Activated naive CD8-positive, alpha-beta T cell treated with anti-CD3 and anti-CD28 coated beads, Interleukin-2, amount 50 U/mL, for 16 hours (primary cell): ENCODE results near the gene ING5.

Source experiments
- DNase-seq: peaks from one replicate; pipeline ENCODE4 v3.0.0-alpha.2; 2020; ENCODE audit warnings: low read depth, low spot score

ING5 gene

DNA sequence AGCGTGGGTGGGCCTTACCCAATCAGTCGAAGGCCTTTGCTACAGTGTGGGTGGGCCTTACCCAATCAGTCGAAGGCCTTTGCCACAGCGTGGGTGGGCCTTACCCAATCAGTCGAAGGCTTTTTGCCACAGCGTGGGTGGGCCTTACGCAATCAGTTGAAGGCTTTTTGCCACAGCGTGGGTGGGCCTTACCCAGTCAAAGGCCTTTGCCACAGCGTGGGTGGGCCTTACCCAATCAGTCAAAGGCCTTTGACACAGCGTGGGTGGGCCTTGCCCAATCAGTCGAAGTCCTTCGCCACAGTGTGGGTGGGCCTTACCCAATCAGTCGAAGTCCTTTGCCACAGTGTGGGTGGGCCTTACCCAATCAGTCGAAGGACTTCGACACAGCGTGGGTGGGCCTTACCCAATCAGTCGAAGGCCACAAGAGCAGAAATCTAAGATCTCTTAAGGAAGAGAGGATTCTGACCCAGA lies 58.5 kb downstream of the ING5 start:
- DNase-seq = no peak

DNA sequence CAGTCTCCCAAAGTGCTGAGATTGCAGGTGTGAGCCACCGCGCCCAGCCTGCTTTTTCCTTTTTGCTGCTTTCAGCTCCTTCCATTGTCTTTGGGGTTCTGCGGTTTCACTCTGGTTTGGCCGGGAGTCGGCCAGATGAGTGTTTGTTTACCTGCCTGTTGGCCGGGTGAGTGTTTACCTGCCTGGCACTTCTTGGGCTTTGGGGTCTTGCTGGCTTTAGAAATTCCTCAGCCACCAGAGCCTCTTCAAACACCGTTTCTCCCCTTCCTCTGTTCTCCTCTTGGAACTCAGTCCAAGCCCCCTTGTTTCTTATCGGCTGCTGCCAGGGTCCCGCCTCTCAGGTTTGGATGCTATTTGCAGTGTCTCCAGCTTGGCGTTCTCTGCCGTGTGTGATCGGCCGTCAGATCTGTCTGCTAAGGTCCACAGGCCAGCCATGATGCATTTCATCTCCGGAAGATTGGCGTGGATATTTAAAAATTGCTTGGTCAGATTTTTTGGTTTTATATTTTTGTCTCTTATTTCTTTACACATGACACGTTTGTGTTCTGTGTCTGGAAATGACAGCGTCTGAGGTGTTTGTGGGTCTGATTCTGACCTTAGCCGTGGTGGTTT lies 60.6 kb downstream of the ING5 start:
- DNase-seq = no peak

DNA sequence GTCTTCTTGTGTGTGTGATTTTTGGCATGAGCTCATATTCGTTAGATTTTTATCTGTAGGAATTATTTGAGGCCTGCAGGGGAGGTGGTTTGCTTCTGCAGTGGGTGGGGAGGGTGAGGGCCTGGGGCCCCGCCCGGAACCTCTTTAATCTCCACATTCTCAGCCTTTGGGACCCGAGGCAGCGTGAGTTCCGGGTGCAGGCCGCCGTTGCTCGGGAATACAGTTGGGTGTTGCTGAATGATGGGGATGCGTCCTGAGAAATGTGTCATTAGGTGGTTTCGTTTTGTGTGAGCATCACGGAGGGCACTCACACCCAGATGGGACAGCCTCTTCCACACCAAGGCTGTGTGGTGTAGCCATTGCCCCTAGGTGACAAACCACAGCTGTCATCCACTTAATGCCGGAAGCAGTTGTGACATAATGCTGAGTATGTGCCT lies 61.1 kb downstream of the ING5 start:
- no peak for DNase-seq

DNA sequence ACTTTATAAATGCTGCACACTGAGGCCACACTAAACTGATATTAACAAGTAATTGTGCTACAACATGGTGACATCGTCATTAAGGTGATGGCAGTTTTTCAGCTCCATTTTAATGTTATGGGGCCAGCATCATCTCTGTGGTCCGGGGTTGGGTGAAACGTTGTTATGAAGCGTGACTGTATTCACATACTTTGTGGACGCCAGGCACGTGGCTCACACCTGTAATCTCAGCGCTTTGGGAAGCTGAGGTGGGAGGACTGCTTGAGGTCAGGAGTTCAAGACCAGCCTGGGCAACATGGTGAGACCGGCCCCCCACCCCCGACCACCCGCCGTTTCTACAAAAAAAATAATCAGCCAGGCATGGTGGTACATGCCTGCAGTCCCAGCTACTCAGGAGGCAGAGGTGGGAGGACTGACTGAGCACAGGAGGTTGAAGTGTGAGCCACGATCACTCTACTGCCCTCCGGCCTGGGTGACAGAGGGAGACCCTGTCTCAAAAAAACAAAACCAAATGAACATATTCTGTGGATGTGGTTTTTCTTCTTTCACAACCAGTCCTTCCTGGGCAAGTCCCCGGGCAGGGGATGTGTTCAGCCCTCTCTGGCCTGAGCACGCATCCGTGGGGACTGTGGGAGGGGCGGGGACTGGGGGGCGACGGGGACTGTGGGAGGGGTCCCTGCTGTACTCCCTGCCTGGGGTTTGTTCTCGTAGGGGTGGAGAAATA lies 61.9 kb downstream of the ING5 start:
- DNase-seq = no peak

DNA sequence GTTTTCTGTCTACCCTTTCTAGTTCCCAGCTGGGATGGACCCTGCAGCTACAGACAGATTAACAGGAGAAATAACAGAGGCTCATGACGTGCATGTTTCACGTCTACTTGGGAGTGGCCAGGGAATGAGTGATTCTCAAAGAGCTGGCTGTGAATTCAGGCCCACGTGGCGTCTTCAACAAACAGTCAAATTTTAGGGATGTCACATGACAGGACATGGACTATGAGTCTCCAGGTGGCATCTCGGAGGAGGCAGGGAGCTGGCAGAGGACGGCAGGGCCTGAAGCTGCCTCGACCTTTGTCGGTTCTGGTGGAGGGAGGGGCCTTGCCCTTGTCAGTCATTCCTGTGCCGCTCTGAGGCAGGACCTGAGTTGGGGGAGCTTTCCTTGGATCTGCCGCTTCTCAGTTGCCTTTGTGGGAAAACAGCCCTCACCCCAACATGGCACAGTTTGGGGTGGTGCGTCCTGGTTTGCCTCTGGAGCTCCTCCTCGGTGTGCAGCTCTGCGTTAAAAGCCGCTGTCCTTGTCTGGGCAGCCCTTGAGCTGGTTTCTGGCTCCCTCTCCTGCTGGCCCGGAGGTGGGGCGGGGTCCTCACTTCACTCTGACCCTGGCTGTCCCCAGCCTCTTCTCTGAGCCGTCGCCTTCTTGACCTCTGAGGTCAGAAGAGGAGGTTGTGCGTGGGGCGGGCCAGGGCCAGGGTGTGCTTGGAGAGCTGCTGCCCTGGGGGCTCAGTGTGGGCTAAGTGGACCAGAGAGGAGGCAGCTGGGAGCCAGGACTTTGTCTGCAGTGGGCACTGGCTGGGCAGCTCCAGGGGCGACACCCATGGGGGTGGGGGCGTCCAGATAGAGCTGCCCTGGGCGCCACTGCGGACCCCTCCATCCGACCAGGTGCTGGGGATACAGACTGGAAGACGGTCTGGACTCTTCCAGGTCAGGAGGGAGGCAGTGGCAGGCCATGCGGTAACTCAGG lies 62.7 kb downstream of the ING5 start:
- no peak for DNase-seq

DNA sequence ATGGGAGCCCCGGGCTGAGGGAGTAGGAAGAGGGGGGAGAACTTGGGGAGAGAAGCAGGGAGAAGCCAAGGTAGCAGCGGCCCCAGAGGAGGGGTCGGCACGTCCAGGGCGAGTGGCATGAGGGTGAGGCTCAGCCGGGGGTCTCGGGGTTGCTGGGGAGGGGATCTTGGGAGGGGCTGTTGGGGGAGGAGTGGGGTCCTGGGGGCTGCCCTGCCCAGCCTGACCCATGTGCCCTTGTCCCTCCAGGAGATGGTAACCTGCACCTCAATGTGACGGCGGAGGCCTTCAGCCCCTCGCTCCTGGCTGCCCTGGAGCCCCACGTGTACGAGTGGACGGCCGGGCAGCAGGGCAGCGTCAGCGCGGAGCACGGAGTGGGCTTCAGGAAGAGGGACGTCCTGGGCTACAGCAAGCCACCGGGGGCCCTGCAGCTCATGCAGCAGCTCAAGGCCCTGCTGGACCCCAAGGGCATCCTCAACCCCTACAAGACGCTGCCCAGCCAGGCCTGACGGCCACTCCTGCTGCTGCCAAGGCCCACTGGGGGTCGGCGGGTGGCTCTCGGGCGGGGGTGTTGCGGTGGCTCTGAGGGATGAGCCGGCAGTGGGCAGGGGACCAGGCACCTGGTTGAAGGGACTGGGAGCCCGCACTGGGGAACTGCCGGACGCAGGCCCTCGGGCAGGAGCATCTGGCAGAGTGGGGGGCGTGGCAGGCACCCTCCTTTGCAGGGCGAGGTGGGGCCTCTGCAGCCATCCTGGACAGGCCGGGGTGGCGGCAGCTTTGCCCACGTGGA lies 65.8 kb downstream of the ING5 start:
- no peak for DNase-seq

DNA sequence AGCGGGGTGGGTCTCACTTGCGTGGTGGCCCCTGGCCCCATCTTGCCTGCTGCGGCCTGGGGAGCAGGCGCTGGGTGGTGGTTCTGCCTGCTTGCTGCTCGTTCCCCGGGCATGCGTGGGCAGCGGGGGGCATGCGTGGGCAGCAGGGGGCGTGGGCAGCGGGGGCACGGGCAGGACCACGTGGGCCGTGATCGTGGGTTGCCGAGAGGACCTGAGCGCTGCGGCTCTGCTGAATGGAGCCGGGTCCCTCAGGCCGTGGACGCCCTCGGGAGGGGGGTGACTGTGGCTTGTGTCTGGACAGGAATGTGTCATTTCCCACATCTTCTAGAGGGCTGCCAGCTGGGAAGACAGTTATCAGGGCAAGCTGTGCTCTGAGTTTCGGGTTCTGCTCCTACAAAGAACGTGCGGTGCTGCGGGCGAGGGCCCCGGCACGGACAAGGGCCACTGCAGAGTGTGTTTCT lies 66.4 kb downstream of the ING5 start:
- DNase-seq = no peak

DNA sequence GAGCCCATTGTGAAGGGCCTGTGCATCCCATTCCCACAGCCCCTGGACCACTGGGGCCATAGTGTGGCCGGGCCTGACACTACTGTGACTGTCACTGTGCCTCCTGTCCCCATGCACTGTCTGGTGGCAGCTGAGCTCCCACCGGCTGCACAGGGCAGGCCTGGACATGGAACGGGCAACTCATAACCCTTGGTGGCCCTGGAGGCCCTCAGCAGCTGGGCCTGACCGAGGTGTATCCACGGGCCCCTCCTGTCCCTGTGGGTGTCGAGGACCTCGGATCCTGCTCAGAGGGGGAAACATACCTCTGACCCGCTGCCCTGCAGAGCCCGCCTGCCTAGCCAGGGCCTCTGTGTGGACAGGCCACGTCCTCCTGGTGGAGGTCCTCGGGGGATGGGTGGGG lies 67.0 kb downstream of the ING5 start:
- no peak for DNase-seq

DNA sequence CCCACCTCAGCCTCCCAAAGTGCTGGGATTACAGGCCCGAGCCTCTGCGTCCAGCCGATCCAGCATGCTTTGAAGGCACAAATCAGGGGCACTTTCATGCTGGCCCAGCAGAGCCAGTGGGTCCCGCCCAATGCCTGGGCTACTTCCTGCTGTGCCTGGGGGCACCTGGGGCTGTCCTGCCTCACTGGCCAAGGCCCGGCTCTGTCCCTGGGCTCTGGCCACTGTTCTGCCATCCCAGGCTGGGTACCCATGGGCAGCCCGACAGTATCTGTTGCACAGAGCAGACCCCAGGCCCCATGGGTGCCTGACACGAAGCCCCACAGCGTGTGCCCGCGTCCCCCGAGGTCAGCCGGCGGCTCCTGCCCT lies 68.0 kb downstream of the ING5 start:
- no peak for DNase-seq

DNA sequence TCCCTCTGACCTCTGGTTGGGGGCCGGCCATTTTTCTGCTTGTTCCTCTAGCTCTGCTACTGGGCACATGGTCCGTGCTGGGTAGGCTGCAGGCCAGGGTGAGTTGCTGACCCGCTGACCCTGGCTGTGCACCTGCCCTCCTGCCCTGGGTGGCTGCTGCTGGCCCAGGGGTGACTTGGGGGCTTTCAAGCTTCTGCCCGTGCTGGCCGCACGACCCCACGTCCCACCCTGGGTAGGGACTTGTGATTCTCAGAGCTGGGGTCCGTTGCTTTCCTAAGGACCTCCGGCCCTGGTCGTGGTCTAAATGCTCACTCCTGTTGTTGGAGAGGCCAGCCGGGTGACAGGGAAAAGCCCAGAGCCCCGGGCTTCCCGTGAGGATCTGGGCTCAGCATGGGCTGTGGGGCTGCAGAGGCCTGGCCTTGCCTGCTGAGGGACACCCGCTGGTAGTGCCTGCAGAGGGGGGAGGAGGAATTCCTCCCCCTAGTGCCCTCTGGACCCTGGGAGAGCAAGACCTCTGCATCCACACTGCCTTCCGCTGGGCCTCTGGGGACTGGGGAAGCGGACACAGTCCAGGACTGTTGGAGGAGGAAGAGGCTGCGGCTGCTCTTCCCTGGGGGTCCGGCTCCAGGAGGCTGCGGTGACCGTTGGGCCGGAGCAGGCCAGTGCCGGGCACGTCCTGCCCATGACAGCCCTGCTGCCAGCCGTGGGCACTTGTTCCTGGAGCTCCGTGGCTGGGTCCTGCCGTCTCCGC lies 68.5 kb downstream of the ING5 start:
- no peak for DNase-seq

DNA sequence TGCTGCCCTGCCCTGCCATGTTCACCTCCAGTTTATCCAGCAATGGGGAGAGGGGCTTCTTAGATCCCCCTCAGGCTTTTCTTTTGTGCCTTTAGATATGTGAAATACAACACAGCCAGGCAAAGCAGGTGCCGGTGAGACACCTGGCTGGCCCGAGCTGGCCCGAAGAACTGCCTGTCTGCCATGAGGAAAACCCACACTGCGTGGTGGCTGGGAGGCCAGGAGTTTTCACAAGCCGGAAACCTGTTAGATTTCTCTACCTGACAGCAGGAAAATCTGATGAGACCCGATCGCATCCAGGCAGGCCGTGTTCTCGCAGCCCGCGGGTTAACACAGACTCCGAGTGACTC lies 69.1 kb downstream of the ING5 start:
- no peak for DNase-seq

DNA sequence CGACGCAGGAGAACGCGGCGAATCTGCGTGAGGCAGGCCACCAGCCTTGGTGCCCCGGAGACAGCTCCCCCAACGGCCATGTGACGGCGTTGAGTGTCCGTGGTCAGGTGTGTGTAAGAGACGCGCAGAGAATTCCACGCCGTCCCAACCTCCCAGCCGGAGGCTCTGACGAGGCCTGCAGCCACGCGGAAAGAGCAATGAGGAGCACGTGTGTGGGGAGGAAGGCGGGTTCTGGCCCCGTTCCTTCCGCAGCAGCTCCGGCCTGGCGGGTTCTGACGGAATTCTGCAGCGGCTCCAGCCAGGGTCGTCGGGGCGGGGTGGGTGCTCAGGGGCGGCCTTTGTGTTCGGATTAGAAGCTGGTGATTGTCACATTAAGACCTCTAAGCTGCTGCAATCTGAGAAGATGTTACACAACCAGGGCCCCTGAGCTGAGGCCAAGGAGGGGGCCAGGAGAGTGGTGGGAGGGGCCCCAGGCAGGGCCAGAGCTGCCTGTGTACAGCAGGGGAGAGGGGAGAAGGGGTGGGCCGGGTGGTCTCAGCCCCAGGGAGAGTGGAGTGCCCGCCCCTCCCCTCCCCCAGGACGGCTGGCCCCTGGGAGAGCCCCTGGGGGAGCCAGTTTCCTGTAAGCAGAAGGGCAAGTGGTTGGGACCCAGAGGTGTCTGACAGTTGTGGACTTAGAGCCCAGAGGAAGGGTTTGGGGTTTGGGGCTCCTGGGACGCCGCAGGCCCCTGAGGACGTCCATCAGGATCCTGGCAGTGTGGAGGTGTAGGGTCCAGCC lies 69.6 kb downstream of the ING5 start:
- DNase-seq = no peak

DNA sequence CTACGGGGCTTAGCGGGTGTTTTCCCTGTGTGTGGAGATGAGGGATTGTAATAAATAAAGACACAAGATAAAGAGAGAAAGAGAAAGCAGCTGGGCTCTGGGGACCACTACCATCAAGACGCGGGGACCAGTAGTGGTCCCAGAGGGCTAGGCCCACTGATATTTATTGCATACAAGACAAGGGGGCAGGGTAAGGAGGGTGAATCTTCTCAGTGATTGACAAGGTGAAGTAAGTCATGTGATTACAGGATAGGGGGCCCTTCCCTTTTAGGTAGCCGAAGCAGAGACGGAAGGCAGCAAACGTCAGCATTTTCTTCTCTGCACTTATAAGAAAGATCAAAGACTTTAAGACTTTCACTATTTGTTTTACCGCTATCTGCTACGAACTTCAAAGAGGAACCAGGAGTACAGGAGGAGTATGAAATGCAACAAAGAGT lies 70.2 kb downstream of the ING5 start:
- no peak for DNase-seq

DNA sequence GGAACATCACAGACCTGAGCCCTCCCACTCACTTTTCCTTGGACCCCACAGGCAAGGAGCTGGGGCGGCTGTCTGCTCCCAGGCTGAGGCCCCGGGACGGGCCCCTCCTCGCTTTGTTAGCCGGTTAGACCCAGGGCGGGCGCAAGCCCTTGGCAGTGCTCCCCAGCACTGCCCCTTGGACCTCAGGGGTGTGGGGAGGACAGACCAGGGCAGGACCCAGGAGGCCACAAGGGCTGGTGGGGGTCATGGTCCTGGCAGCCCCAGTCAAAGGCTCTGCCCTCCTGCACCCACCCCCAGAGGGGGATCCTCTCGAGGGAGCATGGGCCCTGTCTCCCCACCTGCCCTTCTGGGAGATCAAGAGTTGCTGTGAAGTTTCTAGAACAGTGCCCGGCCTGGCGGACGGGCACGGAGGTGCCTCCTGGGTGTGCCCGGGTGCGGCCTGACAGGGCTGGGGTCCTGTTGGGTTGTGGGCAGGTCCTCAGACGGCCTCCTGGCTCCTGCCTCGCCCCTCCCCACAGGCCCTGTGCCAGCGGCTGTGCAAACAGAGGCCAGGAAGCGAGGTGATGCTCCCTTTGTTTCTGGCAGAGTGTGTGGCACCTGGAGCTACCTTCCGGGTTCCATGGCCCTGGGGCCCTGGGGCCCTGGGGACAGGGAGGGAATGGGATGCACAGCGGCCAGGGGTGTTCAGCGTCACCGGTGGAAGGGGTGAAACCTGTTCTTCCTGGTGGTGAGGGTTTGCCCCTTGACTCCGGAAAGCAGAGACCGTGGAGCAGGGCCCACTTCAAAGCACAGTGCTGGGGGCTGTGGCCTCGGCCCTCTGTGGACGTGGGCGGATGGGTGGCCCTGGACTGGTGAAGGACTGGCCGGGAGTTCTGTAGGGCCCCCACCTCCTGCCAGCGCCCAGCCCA lies 71.9 kb downstream of the ING5 start:
- DNase-seq = no peak

DNA sequence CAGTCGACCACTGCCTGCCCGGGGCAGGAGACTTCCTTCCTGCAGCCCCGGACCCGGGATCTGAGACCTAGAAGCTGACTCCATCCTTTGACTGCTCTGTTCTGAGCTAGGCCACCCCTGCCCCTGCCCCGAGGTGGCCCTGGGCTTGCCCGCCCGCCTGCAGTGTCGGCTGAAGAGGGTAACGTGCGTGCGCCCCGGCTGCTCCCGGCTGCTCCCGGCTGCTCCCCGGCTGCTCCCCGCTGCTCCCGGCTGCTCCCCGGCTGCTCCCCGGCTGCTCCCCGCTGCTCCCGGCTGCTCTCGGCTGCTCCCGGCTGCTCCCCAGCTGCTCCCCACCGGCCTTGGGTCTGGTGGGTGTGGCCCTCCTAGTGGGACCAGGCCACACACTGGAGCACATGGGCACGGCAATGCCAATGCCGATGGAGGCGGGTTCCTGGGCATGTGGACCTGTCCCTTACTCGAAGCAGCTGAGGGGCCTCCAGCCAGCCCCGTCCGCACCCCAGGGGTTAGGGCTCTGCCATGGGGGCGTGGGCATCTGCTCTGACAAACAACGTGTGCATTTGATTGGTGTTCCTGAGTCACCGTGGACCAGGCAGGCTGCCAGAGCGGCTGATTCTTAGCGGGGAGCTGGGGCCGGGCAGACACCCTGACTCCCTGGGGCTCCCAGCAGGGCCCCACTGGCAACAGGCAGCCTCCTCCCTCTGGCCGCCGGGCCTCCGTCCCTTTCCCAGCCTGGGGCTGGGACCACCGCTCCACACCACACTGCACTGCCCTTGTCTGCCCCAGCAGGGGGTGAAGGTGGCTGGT lies 72.8 kb downstream of the ING5 start:
- no peak for DNase-seq

DNA sequence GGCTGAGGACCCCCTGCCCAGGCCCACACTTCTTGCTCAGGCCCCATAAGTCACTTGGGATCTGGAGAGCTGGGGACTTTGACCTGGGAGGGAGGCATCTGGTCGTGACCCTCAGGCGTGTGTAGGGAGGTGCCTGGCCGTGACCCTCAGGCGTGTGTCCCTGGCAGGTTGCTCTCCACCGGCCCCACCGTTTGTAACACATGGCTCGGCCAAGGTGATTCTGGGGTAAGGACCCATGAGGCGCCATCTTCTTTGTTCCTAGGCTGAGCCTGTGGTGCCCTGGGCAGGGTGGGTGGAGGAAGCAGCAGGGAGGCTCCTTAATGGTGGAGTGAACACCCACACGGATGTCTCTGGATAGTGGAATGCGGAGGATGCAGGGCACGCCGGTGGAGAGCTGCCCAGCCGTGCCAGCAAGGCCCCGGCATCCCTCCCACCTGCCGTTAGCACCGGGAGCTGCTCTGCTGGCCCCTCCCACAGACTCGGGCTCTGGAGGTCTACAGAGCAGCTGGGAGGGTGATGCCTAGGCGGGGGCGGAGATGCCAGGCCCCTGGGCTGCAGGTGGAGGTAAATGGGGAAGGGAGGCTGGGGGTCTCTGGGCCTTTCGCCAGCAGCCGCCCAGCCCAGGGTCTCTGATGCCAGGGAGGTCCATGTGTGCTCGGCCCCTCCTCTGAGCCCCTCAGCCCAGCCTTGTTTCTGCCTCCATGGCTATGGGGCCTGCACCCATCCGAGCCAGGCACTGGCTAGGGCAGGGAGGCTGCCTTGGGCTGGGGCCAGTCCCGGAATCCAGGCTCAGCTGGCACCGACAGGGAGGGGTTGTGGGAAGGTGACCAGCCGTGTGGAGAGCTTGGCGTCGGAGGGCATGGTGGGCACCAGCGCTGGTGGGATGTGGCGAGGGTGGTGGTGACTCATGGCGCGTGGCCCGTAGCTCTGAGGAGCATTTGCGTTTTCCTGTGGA lies 73.7 kb downstream of the ING5 start:
- no peak for DNase-seq
